Measurements from ENCODE around the gene GAK.

- no peak for TF ChIP-seq REST (IDR thresholded peaks at IDR 0.05; ENCODE audit: insufficient read depth in 1 of 2, low read depth in 2 of 2, low read length in 2 of 2)
- TF ChIP-seq TAF1 (IDR thresholded peaks at IDR 0.05; ENCODE audit: borderline replicate concordance, insufficient read depth, low read length): no peak
- TF ChIP-seq POLR2AphosphoS5 (IDR thresholded peaks at IDR 0.05; ENCODE audit: low read depth, low read length): no peak
Measured at GRCh38 chr4:859496-859895, 72.6 kb downstream of the GAK start.
